OCI-LY7 (cell line): ENCODE data around the gene NUCB1. TPM values are rescaled to one million over a fixed set of nuclear protein-coding genes. Genes with fewer than 3 reads are reported as not detected.

Source experiments
- BruUV-seq: library from RNA; stranded (reverse); fragments of 400-500 nt; replicated peaks from 2 replicates; lab custom pipeline; 2021; lab: Mats Ljungman, UMichigan
- CTCF ChIA-PET: fragments of 300-600 bp; sonication (Branson Sonifier 250); formaldehyde crosslinking; loops from one replicate; lab custom pipeline; 2022; ENCODE audit warnings: antibody characterized with exemption; ENCODE audit not compliant: unreplicated experiment; lab: Charles Lee
- POLR2A ChIA-PET: fragments of 300-600 bp; sonication (Branson Sonifier 250); formaldehyde crosslinking; loops from one replicate; lab custom pipeline; 2022; ENCODE audit warnings: antibody characterized with exemption; lab: Charles Lee
- DNase-seq: peaks from one replicate; pipeline ENCODE4 v3.0.0-alpha.2; 2015; ENCODE audit warnings: low spot score
- H2AFZ ChIP-seq: fragments of 200-600 bp; sonication (generic), shearing (Covaris generic); 2 replicates; pipeline ENCODE4 v1.6.1; 2014; ENCODE audit warnings: mild to moderate bottlenecking, antibody characterized with exemption, low read length, moderate library complexity
- H3K27ac ChIP-seq: fragments of 200-600 bp; sonication (generic); 2 replicates; pipeline ENCODE4 v1.5.1; 2014; ENCODE audit warnings: mixed run types, low read depth, mild to moderate bottlenecking, moderate library complexity, low read length, inconsistent platforms; ENCODE audit not compliant: poor library complexity, severe bottlenecking
- H3K36me3 ChIP-seq: fragments of 200-600 bp; sonication (generic); 2 replicates; pipeline ENCODE4 v1.6.1; 2014; ENCODE audit warnings: mild to moderate bottlenecking, antibody characterized with exemption, low read length, moderate library complexity, mixed read lengths; ENCODE audit not compliant: insufficient read depth
- H3K4me1 ChIP-seq: fragments of 200-600 bp; sonication (generic); 2 replicates; pipeline ENCODE4 v1.5.1; 2014; ENCODE audit warnings: mild to moderate bottlenecking, low read length; ENCODE audit not compliant: insufficient read depth, poor library complexity, severe bottlenecking
- H3K4me2 ChIP-seq: fragments of 200-600 bp; sonication (generic); 2 replicates; pipeline ENCODE4 v1.6.1; 2014; ENCODE audit warnings: mild to moderate bottlenecking, low read length
- H3K4me3 ChIP-seq: fragments of 200-600 bp; sonication (generic); 2 replicates; pipeline ENCODE4 v1.5.1; 2014; ENCODE audit warnings: mild to moderate bottlenecking, low read depth, low read length; ENCODE audit not compliant: poor library complexity, severe bottlenecking
- H3K79me2 ChIP-seq: fragments of 200-600 bp; sonication (generic); 2 replicates; pipeline ENCODE4 v1.6.1; 2016; ENCODE audit warnings: low read depth, mild to moderate bottlenecking, low read length, moderate library complexity, mixed read lengths; ENCODE audit not compliant: insufficient read depth
- H3K9me2 ChIP-seq: fragments of 200-600 bp; sonication (generic); 2 replicates; pipeline ENCODE4 v1.6.1; 2016; ENCODE audit warnings: mild to moderate bottlenecking, low read length, mixed read lengths; ENCODE audit not compliant: insufficient read depth
- H3K9me3 ChIP-seq: fragments of 200-600 bp; sonication (generic); 2 replicates; pipeline ENCODE4 v1.6.1; 2014; ENCODE audit warnings: mild to moderate bottlenecking, mixed run types, low read length, mixed read lengths
- H4K20me1 ChIP-seq: fragments of 200-600 bp; sonication (generic); 2 replicates; pipeline ENCODE4 v1.6.1; 2014; ENCODE audit warnings: mild to moderate bottlenecking, antibody characterized with exemption, low read length, moderate library complexity, mixed read lengths; ENCODE audit not compliant: insufficient read depth
- CTCF ChIP-seq: fragments of 200-600 bp; sonication (generic); conservative IDR thresholded peaks from 2 replicates; pipeline ENCODE4 v1.5.1; 2014; ENCODE audit warnings: mild to moderate bottlenecking, antibody characterized with exemption, low read length, moderate library complexity, mixed read lengths
- EZH2phosphoT487 ChIP-seq: fragments of 200-600 bp; sonication (generic); IDR thresholded peaks from 2 replicates; pipeline ENCODE4 v1.6.1; 2018; ENCODE audit warnings: low read depth, borderline replicate concordance, mild to moderate bottlenecking, mixed run types, antibody characterized with exemption, low read length, moderate library complexity, mixed read lengths
- intact Hi-C: fragments of 100-400 bp; cut with micrococcal nuclease; formaldehyde crosslinking; loops from one replicate; pipeline ENCODE4 v1.10.0; 2022; ENCODE audit not compliant: unreplicated experiment
- total RNA-seq, 2 experiments: library from RNA; depleted of rRNA in 1 of 2; stranded (reverse); fragments of >200 nt in 1 of 2; shearing (Covaris generic) in 1 of 2; gene quantifications; 2 replicates each; pipeline ENCODE4 v1.2.3, GENCODE V29; 2014 to 2022

Gene NUCB1
- total RNA-seq, 2 experiments from 2014 or later = 73.6 to 88.7 TPM

GRCh38 chr19:48920949-48921348 is 20.8 kb downstream of the NUCB1 start:
- Histone ChIP-seq H3K4me1 (peaks cover 17% of the 10 kb centered on the region), H2AFZ (no peak overlapping the region), H4K20me1 (no peaks in the 10 kb centered on the region), H3K27ac (no peak overlapping the region), H3K9me3 (no peaks in the 10 kb centered on the region), H3K4me2 (no peak overlapping the region), H3K4me3 (no peak overlapping the region), H3K9me2 (no peaks in the 10 kb centered on the region), H3K79me2 (no peaks in the 10 kb centered on the region), H3K36me3 (peaks cover 24% of the 10 kb centered on the region)
- CTCF ChIA-PET = no interaction called here
- TF ChIP-seq CTCF (no peak), EZH2phosphoT487 (no peak)
- no TSS peak for BruUV-seq
- DNase-seq = no peak
- intact Hi-C loops = no loop called here
- POLR2A ChIA-PET = no interaction called here

GRCh38 chr19:48921721-48922500 is 21.8 kb downstream of the NUCB1 start:
- Histone ChIP-seq H3K4me3 (no peak overlapping the region), H3K79me2 (no peaks in the 10 kb centered on the region), H3K4me2 (no peak overlapping the region), H3K36me3 (peaks cover 19% of the 10 kb centered on the region; the same call in 1 of the 2 replicates), H3K27ac (no peak overlapping the region), H4K20me1 (no peaks in the 10 kb centered on the region), H2AFZ (no peak overlapping the region), H3K4me1 (peaks cover 17% of the 10 kb centered on the region), H3K9me3 (no peaks in the 10 kb centered on the region), H3K9me2 (no peaks in the 10 kb centered on the region)
- intact Hi-C loops = no loop called here
- ChIA-PET POLR2A (no interaction called here), CTCF (no interaction called here)
- no peak for DNase-seq
- BruUV-seq = no TSS peak
- TF ChIP-seq EZH2phosphoT487 = no peak
- no peak for TF ChIP-seq CTCF
